Fibroblast of lung (primary cell): ENCODE data around the gene POLR2J. TPM values are rescaled to one million over a fixed set of nuclear protein-coding genes. Genes with fewer than 3 reads are reported as not detected.
A peak's percentile ranks its signal among the peaks of the same experiment; 100 is the strongest.
"Not testable (repeated sequence)": the region's sequence is repeated elsewhere in the genome, so short reads cannot be mapped to it uniquely, and the experiment has no call there.

ENCODE experiments used
- DNase-seq, 2 donors: peaks; one replicate each; pipeline versions ENCODE4 v3.0.0 to v3.0.0-alpha.2; 2010; ENCODE audit warnings: low read depth in 2 of 2
- H2AFZ ChIP-seq: 2 replicates; pipeline ENCODE4 v1.5.1; 2012; ENCODE audit warnings: low read length, control low read depth, inconsistent platforms
- H3K27ac ChIP-seq: 2 replicates; pipeline ENCODE4 v1.5.1; 2011; ENCODE audit warnings: low read length, control low read depth; ENCODE audit not compliant: insufficient read depth
- H3K27me3 ChIP-seq: 2 replicates; pipeline ENCODE4 v1.5.1; 2011; ENCODE audit warnings: mild to moderate bottlenecking, low read length; ENCODE audit not compliant: control insufficient read depth, insufficient read depth
- H3K36me3 ChIP-seq: 2 replicates; pipeline ENCODE4 v1.5.1; 2011; ENCODE audit warnings: low read length; ENCODE audit not compliant: control insufficient read depth, insufficient read depth
- H3K4me1 ChIP-seq: 2 replicates; pipeline ENCODE4 v1.5.1; 2011; ENCODE audit warnings: low read length; ENCODE audit not compliant: control insufficient read depth, insufficient read depth; ENCODE audit errors: extremely low read depth
- H3K4me2 ChIP-seq: 2 replicates; pipeline ENCODE4 v1.5.1; 2011; ENCODE audit warnings: low read length, control low read depth; ENCODE audit not compliant: insufficient read depth; ENCODE audit errors: extremely low read depth
- H3K4me3 ChIP-seq, 4 experiments: fragments of 200-600 bp in 1 of 4; sonication (generic) in 1 of 4; replicated peaks in 1 of 4; 2 replicates each; pipeline ENCODE4 v1.5.1; 2011 to 2016; ENCODE audit warnings: low read length in 4 of 4, low read depth in 3 of 4, mild to moderate bottlenecking in 3 of 4, control low read depth in 2 of 4, inconsistent platforms in 1 of 4, mixed read lengths in 1 of 4; ENCODE audit not compliant: insufficient read depth in 1 of 4; ENCODE audit errors: control extremely low read depth in 1 of 4
- H3K79me2 ChIP-seq: 2 replicates; pipeline ENCODE4 v1.5.1; 2012; ENCODE audit warnings: mild to moderate bottlenecking, low read length, inconsistent platforms; ENCODE audit not compliant: control insufficient read depth, insufficient read depth
- H3K9ac ChIP-seq: 2 replicates; pipeline ENCODE4 v1.5.1; 2011; ENCODE audit warnings: mild to moderate bottlenecking, low read length, control low read depth; ENCODE audit not compliant: insufficient read depth
- H3K9me3 ChIP-seq: 2 replicates; pipeline ENCODE4 v1.5.1; 2012; ENCODE audit warnings: low read depth, low read length; ENCODE audit not compliant: control insufficient read depth, insufficient read depth
- H4K20me1 ChIP-seq: 2 replicates; pipeline ENCODE4 v1.5.1; 2011; ENCODE audit warnings: low read length; ENCODE audit not compliant: control insufficient read depth, insufficient read depth; ENCODE audit errors: extremely low read depth
- polyA plus RNA-seq, 2 donors: library from polyadenylated mRNA; depleted of rRNA in 1 of 2; stranded (reverse) in 1 of 2; unstranded in 1 of 2; fragments of >200 nt; gene quantifications; 2 replicates each; pipeline ENCODE4 v1.2.1, GENCODE V29; 2011 to 2012; ENCODE audit warnings: missing spikeins in 1 of 2
- total RNA-seq: library from RNA; depleted of rRNA; stranded (reverse); fragments of >200 nt; gene quantifications from 2 replicates; pipeline ENCODE4 v1.2.1, GENCODE V29; 2014

Gene POLR2J
- total and polyA plus RNA-seq, 2 donors (not counting 1 experiment from before 2014, with no cell fraction given): 37.2 to 55.3 TPM

DNA sequence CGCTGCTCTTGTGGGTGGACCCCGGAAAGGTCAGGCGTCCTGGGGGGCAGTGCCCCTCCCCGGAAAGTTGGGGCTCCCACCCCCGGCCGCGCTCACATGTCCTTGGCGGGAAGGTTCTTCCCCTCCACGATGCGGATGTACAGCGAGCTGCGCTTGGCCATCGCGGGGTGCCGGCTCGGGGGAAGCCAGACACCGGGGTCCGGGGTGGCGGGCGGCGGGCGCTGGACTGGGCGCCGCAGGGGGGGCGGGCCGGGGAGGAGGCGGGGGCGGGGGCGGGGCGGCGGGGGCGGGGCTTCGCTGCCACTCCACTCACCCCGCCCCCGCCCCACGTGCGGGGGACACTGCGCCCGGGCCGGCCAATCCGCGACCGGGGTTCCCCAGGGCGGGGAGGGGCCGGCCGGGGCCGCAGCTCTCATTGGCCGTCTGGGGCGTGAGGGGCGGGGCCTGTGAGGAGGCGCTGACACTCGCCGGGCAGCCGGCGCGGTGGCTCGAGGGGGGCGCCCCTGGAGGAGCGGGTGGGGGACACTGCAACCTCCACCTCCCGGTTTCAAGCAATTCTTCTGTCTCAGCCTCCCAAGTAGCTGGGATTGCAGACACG lies 38.9 kb upstream of the POLR2J start, which contains the start of gene RASA4B:
Gene RASA4B, minus strand, starts transcription at position 228 of the 598 bp plus-strand sequence. Its CDS starts 67 bp downstream, at position 161.
- not testable (repeated sequence) for H3K27me3 ChIP-seq, H3K27ac ChIP-seq, H3K79me2 ChIP-seq, H3K36me3 ChIP-seq, H2AFZ ChIP-seq, DNase-seq, H3K9ac ChIP-seq, H3K4me1 ChIP-seq, H4K20me1 ChIP-seq, H3K4me2 ChIP-seq, H3K9me3 ChIP-seq
- peak within 1 kb of the TSS in 1 of 4 experiments; percentile 26 for H3K4me3 ChIP-seq

DNA sequence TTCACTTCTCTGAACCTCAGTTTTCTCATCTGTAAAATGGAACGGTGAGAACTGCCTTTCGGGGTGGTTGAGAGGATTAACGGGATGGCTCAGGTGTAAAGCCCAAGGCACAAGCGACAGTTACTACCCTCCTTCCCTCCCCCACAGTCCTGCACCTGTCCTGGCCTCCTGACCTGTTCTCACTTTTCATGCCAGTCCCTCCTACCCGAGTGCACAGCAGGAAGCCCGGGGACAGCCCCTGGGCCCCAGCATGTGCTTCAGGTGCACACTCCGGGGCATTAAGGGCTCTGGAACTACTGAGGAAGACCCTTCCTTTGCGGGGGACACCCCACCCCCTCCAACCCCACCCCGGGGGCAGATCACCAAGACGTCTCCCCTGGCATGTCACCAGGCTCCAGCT lies 38.2 kb upstream of the POLR2J start:
- DNase-seq, H3K79me2 ChIP-seq, H4K20me1 ChIP-seq, H3K9ac ChIP-seq, H3K4me2 ChIP-seq, H3K9me3 ChIP-seq, H3K27me3 ChIP-seq, H2AFZ ChIP-seq, H3K27ac ChIP-seq, H3K4me1 ChIP-seq, H3K36me3 ChIP-seq, H3K4me3 ChIP-seq: not testable (repeated sequence)

DNA sequence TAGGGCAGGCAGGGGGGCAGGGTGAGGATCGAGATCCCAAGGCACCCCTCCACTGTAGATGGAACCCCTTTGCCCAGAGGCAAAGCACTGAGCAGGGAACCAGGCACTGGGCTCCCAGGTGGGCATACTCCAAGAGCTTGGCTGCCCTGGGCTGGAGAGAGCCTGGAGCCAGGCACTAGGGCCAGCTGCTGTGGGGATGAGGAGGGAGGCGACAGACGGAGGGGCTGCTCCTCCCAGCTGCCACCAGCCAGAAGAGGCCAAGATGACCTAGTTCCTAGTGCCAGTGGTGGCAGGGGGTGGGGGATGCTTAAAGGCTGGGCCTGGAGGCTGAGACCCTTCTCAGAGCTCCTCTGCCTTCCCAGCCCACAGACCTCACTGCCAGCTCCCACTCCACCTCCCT lies 37.2 kb upstream of the POLR2J start:
- H3K36me3 ChIP-seq, H2AFZ ChIP-seq, DNase-seq, H3K27ac ChIP-seq, H4K20me1 ChIP-seq, H3K4me1 ChIP-seq, H3K4me3 ChIP-seq, H3K4me2 ChIP-seq, H3K27me3 ChIP-seq, H3K79me2 ChIP-seq, H3K9me3 ChIP-seq, H3K9ac ChIP-seq: not testable (repeated sequence)

DNA sequence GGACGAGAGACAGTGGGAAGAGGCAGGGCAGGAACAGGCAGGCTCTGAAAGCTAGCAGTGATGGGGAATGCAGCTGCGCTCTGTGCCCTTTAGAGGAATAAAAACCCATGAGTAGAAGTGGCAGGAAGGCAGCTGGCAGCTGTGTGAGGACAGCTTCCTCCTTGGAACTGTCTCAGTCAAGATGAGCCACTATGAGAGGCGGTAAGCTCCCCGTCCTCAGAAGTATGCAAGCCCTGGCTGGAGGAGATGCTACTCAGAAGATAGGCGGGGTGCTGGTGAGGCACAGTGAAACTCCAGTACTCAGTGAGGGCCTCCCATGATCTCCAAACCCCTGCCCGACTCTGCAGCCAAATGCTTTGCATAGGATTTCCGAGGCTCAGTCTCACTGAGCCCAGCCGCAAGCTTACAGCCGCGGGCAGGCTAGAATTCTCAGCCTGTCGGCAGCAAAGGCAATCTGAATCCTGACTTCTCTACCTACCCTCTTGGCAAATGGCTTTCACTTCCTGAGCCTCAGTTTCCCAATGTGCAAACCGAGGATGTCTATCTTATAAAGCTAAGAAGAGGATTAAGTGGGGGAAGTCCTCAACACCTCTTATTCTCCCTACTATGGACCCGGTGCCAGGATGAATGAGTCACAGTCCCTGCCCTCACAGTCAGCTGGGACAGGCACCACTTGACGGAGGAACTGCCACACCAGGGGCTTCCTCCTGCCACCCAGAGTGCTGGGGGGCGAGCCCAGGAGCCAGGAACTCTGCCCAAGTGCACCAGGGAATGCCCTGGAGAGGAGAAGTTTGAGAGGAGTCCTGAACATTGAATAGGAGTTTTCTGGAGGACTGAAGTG lies 36.4 kb upstream of the POLR2J start:
- not testable (repeated sequence) for H3K36me3 ChIP-seq, H3K4me1 ChIP-seq, H3K27me3 ChIP-seq, H2AFZ ChIP-seq, H3K9ac ChIP-seq, H3K9me3 ChIP-seq, H3K27ac ChIP-seq, H3K4me2 ChIP-seq, H3K4me3 ChIP-seq, H3K79me2 ChIP-seq, DNase-seq, H4K20me1 ChIP-seq

DNA sequence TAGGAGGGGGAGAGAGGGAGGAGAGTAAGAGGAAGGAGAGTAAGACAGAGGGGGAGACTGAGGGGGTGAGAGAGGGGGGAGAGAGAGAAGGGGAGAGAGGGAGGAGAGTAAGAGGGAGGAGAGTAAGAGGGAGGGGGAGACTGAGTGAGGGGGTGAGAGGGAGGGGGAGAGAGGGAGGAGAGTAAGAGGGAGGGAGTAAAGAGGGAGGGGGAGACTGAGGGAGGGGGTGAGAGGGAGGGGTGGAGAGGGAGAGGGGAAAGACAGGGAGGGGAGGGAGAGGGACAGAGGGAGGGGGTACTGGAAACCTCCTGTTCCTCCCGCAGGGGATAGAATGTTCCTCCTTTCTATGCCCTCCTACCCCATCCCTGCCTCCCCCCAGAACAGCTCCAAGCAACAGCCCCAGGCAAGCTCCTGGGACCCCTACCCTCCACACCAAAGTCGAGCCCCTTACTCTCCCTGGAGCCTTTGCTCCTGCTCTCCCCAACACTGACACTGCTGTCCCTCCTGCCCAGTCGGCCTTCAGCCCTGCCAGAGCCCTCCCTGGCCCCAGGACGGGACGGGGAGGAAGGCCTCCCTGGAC lies 34.0 kb upstream of the POLR2J start:
- peak overlapping the region in 2 of 4 experiments; percentile 15 to 37 for H3K4me3 ChIP-seq
- H3K4me1 ChIP-seq, H2AFZ ChIP-seq, H3K9me3 ChIP-seq, H3K36me3 ChIP-seq, H3K79me2 ChIP-seq, H3K9ac ChIP-seq, H3K27ac ChIP-seq, H4K20me1 ChIP-seq, H3K27me3 ChIP-seq: not testable (repeated sequence)
- H3K4me2 ChIP-seq: peak overlapping the region; percentile 71
- DNase-seq: peak; percentile 73 to 91

DNA sequence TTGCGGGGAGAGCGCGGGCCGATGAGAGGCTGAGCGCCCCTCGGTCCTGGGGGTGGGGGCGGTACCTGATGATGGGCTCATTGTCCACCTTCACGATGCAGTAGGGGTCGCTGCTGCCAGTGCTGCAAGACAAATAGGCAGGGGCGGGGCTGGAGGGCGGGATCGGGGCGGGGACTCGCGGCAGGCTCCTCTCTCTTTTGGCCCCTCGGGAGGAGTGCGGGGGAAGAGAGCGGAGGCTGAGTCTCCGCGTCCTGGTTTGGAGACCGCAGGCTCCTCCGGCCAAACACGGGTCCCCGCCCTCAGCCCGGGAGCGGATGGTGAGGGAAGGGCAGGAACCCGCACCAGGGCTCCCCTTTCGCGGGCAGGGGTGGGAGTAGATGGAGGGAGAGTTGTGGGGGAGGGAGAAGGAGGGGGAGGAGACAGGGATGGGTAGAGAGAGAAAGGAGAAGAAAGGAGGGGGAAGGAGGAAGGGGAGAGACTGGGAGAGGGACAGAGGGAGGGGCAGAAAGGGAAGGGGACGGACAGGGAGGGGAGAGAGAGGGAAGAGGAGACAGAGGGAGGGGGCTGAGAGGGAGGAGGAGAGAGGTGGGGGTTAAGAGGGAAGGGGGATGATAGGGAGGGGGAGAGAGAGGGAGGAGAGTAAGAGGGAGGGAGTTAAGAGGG lies 33.3 kb upstream of the POLR2J start:
- not testable (repeated sequence) for H3K4me1 ChIP-seq, H3K36me3 ChIP-seq, H2AFZ ChIP-seq, H3K4me2 ChIP-seq, H4K20me1 ChIP-seq, H3K9me3 ChIP-seq, DNase-seq, H3K79me2 ChIP-seq, H3K27me3 ChIP-seq, H3K9ac ChIP-seq, H3K27ac ChIP-seq
- H3K4me3 ChIP-seq: peak overlapping the region in 1 of 4 experiments; percentile 37
